SIG-M5 treated with dmso at 0.1 percent for 504 hours (cell line): ENCODE results near the gene TBC1D3B.
"Not testable (repeated sequence)": the region's sequence is repeated elsewhere in the genome, so short reads cannot be mapped to it uniquely, and the experiment has no call there.

ENCODE experiments used
- DNase-seq: peaks from one replicate; lab custom pipeline; 2025; ENCODE audit not compliant: unreplicated experiment; lab: John Stamatoyannopoulos, UW

Gene TBC1D3B

DNA sequence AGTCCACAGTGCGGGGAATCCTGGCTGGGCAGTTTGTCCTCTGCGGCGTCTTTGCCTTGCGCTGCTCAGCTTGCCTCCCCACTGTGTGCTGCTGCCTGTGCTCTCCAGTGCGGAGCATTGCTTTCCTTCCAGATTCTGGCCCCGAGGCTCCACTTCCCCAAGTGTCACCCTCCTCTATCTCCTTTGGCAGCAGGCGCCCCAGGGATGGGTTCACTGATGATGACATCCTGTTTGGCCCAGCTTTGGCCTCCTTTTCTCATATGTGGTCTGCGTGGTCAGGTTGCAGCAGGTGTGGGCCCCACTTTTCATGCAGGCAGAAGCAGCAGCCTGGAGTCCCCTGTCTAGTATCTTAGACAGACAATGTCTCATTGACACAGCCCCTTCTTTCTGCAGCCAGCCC is 25.1 kb upstream of the TBC1D3B start:
- DNase-seq = not testable (repeated sequence)

DNA sequence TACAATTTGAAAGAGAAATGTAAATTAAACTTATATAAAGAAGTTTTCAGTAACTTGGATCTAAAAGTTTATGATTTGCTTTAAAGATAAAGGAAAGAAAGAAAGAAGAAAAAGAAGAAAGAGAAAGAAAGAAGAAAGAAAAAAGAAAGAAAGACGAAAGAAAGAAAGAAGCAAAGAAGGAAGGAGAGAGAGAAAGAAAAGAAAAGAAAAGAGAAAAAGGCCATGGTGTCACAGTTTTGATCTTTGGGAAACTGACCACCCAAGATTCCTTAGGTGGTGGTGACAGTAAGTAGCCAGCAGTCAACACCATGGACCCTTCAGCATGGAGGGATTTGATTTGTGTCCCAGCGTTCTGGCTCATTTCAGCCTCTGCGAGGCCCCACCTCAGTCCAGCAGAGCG is 24.7 kb upstream of the TBC1D3B start:
- not testable (repeated sequence) for DNase-seq

DNA sequence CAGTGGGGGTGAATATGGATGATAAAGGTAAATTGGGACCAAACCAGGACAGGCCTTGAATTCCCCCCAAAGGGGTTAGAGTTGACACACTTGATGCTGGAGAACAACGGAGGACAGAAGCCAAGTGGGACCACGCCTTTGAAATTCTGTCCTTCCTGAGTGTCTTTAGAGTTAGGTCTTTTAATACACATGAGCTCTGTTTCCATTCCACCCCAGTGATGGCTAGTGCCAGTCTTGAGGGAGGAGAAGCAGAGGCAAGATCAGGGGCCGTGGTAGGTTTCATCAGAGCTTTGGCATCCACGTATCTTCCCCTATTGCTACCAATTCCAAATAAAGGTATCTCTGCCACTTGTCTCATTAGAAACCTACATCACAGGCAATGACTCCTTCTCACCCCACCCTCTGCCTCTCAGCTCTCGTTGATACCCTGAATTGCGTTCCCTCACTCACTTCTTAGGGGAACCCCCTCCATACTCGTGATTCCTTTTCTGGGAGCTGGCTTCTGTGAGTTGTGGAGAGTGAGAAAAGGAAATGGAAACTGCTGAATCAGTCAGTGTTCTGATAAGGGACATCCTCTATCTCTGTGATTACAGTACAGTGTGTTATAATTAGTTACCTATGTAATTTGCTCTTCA is 22.5 kb upstream of the TBC1D3B start:
- DNase-seq = peak; percentile 36

DNA sequence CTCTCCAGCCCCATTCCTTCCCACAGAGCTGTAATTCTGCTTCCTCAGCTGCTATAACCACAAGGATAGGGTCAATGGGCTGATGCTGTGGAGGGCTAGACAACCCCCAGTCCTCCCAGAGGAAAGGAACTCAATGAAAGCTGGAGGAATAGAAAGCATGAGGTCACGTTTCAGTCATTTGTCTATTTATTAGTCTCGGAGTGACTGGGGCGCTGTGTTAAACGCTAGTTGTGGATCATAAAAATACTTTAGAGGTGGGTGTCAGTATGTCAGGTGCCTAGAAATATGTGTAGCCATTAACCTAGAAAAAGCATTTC is 20.9 kb upstream of the TBC1D3B start:
- DNase-seq = peak; percentile 45

DNA sequence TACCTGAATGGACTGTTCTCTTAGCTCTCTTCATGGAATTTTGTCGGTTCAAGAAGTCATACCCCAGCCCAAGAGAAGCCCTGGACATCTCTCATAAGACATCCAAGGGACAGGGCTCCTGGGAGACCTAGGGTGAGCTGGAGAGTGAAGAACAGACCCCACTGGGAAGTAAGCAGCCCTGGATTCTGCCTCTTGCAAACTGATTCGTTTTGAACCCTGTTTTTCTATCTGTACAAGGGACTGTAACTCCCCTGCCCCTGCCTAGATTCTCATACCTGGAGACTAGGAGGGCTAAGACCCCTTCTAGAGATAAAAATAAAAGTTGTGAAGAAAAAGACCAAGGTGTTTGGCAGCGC is 19.7 kb upstream of the TBC1D3B start:
- no peak for DNase-seq

DNA sequence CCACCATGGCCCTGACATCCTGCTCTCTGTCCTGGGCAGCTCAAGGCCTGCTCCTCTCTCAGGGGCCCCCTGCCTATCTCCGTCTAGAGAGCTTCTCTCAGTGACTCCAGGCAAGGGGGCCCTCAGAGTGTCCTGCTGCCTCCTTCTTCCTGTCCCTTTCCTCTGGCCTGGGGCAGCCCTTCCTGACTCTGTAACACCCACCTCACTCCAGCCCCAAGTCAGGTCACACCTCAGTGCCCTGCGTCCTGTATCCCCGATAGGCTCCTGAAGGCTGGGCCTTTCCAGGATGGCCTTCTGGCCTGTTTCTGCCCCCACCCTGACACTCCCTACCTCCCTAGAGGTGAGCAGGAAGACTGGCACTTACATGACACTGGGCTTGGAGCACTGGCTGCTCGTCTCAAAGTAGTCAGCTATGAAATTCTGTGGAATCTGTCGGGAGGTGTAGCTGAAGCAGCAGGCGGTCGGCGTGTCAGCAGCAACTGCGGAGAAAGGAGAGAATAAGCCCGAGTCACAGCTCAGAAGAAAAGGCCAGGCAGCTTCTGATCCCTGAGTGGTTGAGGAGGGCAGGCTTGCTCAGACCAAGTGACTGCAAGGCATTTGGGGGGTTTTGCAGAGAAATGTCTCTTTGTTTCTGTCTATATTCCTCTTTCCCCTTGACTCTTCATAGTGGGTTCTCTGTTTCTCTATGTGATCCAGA is 19.1 kb upstream of the TBC1D3B start:
- no peak for DNase-seq

DNA sequence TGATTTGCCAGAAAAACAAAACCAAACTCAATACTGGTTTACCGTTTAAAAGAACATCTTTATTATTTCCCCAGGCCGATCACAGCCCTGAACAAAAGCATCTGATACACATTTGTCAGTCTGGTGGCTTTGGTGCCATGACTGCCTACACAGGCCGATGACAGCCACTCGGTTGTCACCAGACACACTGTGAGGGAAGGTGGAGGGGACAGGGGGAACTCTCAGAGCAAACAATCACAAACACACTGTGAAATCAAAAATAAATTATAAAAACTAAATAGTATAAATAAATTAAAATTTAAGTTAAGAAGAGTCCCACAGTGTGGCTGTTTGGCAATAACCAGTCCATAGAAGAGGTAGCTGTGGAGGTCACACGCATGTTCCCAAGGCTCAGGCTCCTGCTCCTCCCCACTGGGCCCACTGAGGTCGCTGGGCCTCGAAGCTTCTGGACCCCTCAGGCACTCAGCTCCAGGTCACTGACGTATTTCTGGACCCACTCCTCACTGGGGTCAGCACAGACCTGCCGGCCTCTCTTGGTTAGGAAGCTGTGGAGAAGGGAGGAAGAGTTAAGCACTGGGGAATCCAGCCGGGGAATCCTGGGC is 18.5 kb upstream of the TBC1D3B start:
- DNase-seq = not testable (repeated sequence)

DNA sequence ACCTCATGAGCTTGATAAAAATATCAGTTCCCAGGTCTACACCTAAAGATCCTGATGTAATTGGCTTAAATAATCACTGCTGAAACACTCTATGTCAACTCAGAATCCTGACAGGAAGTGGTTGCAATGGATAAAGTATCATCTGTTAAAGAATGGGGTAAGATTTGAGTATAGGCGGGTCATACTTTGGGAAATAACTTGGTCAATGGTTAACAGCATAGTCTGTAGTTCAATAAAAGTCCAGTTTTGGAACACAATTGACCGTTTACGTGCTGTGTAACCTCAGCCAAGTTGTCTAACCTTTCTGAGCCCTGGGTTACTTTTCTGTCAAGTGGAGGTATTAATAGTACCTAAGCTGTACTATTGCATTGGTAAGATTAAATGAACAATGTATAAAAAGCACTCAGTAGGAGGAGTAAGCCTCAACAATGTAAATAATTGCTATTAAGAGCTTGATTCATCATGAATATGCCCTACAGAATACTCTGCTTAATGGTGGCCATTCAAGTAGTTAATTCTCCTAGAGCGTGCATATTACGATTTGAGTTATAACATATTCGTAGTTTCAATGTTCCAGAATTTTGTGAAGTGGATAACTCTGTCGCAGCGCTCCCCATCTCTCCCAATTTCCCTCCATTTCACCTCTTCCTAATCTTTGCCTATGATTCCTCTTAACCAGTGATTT is 17.9 kb upstream of the TBC1D3B start:
- not testable (repeated sequence) for DNase-seq

DNA sequence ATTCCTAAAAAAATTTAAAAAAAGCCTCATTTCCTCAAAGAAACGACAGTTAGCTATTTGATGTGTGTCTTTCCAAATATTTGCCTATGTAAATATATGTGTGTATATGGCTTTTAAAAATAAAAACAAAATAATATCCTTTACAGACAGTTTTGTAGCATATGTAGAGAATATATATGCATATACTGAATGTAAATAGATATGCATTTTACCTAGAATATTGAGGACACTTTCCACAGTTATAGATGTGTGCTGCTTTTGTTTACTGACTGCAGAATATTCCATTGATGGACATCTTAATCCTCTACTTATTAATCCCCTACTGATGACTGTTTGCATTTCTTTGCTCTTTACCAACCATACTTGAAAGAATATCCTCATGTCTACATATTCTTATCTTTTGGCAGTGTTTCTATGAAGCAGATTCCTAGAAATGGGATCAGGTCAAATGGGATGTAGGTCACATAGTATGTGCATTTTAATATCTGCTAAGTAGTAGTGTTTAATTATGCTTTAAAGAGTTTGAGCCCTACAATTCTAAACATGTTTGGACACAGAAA is 16.9 kb upstream of the TBC1D3B start:
- no peak for DNase-seq

DNA sequence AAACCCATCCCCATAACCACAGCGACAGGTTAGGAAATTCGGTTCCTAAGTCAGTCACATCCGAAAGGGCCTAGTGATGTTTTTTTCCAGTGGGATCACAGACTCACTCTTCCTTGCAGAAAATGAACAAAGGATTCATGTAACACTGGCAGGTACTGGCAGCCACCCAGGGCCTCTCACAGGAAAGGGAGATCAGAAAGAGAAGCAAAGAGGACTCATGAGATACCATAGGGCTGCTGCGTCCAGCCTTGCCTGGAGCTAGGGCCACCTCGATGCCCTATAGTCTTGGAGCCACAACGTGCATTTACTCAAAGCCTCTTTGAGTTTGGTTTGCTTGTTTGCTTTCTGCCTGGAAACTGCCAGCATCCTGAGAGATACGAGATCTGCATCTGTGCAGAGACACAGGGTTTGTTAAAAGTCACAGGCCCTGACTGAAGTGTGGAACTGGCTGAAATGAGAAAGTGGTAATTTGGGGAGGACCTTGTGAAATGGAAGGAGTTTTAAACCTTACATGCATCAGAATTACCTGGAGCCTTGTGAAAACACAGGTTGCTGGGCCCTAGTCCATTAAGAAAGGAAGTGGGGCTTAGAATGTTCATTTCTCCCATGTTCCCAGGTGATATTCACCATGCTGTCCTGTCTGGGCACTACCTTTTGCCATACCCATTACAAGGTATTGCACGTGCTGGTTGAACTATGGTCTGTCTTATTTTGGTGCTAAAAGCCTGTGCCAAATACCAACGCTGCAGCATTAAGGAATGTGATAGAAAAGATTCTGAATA is 14.3 kb upstream of the TBC1D3B start:
- DNase-seq = not testable (repeated sequence)

DNA sequence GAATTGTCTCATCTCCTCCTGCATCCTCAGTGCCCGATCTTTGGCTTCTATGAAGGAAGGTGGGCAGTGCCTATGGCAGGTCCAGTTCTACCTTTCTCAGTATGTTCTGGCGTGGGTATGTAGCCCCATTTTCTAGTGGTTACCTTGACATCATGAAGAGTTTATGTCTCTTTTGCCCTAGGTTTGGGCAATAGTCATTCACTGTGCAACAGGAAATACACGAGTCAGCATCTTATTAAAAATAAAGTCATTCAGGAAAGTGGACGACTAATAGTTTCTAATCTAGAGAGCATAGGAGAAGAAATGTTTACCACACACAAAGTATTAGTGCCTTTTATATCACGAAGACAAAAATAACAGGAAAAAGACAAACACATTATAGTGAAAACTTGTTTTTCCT is 13.6 kb upstream of the TBC1D3B start:
- DNase-seq = not testable (repeated sequence)

DNA sequence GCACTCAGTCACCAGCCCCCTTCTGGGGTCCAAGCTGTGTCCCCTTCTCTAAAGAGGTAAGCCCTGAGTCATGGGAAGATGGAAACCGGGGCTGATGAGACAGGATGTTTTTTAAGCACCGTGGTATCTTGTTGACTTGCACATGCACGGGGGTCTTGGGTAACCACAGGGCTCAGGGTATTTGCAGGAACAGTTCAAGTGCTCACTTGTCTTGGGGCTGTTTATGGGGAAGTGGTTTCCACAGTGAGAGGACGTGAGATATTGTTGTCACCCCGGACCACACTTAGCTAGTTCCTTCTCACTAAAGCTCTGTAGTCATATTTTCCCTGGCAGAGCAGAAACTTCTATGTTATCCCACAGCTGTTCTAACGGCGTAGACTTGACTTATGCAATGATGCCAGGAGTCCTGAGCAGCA is 12.5 kb upstream of the TBC1D3B start:
- DNase-seq = peak; percentile 100

DNA sequence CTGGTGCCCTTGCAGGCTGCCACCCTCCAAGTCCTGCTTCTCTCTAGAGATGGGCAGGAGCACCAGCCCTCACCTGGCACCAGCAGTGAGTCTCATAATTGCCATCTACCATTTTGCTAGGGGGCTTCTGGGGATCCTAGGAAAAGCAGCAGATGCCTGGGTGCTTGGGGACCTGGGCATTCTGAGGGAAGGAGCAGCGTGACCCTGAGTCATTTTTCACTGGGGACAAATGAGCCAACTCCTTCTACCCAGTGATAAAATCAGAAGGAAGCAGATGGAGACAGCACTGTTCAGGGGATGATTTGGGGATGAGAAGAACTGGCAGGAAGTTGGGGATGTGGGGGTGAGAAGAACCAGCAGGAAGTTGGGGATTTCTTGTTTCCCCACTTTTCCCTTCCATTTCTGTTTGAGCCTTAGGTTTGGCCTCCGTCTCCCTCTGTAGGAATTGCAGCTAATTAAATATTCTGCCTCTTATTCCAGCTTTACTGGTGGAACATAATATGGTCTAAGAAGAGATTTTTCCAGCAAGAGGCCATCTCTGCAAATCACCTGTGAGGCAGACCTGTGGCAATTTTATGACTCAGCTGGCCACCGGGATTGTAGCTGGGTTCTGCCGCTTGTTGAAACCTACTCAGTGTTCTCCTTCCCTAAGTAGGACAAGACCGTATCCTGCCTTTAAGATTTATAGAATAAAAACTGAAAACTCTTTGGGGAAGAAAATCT is 11.7 kb upstream of the TBC1D3B start:
- not testable (repeated sequence) for DNase-seq

DNA sequence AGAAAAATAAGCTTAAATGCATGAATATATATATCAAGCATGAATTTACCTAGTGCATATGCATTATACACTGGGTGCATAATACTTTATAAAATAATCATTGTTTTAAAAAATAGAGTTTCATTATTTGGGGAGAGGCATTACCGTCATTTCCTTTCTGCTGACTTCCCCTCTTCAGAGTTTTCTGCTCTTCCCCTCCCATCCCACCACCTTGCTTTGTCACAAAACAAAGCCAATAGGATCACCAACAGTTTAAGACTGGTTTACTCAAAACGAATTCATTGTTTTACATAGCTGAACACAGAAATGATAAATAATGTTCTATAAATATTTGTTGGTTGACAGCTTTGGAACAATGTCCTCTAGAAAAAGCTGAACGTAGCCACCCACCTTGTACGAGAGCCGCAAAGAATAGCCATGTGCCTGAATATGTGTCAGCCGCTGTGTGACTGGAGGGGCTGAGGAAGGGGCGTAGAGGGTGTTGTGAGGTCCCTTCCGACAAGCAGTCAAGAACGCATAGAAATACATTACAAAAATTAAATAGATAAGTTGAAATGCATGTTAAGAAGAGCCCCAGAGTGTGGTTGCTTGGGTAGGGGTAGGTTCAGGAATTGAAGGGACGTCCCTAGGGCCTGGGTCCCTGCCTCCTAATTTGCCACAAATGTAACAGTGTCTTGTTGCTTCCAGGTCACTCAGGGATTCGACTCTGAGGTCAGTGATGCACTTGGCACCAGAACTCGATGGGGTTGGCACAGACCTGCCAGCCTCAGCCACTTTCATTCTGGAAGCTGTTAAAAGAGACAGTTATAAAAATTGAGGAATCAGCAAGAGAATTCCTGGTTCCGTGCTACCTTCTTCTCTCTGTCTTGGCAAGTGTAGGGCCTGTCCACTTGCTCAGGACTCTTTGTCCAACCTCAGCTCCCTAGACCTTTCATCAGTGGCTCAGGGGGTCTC is 10.7 kb upstream of the TBC1D3B start:
- not testable (repeated sequence) for DNase-seq

DNA sequence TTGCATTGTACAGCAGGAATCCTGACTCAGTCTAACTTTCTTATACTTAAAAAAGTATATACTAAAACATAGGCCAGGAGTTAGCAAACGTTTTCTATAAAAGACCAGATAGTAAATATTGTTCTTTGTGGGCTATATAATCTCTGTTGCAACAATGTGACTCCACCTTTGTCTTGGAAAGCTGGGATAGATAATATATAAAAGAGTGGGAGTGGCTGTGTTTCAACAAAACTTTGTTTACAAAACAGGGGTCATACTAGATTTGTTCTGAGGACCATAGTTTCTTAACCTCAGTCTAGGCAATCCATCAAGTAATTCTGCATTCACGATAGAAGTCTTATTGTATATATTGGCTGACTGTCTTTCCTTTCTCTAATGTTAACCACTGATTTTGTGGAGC is 9.0 kb upstream of the TBC1D3B start:
- DNase-seq = no peak

DNA sequence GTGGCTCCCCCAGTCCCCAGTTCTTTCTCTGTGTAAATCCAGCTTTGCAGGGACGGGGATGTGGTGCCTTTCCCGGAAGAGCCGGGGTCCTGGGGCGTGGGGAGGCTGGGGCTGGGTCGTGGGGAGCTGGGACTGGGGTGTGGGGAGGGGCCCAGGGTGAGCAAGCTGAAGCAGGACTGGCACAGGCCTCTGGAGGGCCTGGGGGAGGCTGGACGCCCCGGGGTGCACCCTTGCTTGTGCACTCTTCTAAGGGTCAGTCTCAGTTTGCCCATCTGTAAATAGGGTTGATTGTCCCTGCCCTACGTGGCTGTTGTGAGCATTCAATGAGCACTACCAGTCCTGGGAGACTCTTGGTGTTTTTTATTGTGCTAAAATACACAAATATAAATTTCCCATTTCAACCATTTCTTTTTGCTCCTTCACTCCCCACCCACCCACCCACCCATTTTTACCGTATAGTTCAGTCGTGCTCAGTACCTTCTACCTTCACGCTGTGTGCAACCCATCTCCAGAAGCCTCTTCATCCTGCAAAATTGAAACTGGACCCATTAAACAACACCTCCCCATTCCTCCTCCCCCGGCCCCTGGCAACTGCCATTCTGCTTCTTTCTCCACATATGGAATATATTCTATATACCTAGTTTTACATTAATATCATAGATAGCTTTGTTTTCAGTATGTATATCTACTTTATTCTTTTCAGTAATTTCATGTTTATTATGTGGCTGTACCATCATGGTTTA is 7.8 kb upstream of the TBC1D3B start:
- no peak for DNase-seq

DNA sequence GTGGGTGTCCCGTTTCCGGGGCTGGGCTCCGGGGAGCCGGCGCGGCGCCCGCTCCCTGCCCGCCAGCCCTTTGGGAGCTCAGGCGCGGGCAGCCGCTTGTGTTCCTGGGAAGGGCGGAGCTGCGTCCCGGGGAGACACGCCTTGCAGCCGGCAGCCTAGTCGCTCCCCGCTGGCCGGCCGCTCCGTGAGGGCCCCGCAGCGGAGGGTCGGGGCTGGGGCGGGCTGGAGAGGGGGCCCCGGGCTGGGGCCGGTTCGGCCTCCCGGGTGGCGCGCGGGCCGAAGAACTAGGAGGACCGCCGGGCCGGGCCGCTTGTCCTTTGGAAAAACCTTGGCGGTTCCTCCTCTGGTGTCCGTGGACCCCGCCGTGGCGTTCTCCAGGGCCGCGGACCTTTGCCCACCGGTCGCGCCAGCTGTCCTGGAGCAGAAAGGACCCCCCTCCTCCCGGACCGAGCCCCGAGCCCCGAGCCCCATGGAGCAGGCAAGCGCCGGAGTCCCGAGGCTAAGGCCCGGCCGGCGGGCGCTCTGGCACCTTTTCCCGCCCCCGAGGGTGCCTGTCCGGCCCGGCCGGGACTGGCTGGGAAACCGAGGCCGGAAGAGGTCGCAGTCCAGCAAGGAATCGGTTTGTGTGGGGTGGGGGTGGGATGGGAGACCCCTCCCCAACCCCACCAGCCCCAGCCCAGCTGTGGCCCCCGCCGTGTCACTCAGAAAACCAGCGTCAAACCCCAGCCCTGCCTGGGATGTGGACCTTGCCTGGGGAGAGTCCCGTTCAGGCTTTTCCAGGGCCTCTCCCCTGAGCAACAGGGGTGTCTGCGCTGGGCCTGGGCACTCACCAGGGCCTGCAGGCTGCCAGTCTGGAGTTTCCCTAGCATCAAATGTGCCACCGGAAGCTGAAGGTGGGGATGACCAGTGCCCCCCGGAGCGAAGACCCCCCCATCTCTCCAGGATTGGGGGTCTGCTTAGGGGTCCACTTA is 6.8 kb upstream of the TBC1D3B start:
- peak; percentile 40 for DNase-seq
